Measurements from ENCODE around the gene MTUS2. TPM values are rescaled to one million over a fixed set of nuclear protein-coding genes. Genes with fewer than 3 reads are reported as not detected.

MTUS2 gene
- total RNA-seq, 1 donor from 2014 or later: 8.9 TPM

DNA sequence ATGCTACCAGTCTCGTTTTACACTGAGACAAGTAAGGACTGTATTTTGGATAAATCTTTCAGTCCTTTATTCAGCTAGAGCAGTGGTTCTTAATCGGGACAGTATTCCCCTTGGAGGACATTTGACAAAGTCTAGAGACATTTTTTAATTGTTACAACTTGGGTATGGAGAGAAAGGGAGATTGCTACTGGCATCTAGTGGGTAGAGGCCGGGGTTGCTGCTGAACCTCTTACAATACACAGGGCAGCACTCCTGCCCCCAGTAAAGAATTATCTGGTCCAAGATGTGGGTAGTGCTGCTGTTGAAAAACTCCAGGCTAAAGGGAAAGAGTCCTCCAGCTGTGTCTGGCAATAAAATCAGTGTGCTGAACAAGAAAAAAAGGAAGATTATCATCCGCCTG, 440.5 kb downstream of the MTUS2 start:
- TF ChIP-seq, protein P1, sequence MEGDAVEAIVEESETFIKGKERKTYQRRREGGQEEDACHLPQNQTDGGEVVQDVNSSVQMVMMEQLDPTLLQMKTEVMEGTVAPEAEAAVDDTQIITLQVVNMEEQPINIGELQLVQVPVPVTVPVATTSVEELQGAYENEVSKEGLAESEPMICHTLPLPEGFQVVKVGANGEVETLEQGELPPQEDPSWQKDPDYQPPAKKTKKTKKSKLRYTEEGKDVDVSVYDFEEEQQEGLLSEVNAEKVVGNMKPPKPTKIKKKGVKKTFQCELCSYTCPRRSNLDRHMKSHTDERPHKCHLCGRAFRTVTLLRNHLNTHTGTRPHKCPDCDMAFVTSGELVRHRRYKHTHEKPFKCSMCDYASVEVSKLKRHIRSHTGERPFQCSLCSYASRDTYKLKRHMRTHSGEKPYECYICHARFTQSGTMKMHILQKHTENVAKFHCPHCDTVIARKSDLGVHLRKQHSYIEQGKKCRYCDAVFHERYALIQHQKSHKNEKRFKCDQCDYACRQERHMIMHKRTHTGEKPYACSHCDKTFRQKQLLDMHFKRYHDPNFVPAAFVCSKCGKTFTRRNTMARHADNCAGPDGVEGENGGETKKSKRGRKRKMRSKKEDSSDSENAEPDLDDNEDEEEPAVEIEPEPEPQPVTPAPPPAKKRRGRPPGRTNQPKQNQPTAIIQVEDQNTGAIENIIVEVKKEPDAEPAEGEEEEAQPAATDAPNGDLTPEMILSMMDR (IDR thresholded peaks at IDR 0.05): peak in 2 of 3 experiments; percentile 49 to 53
- no peaks in the 10 kb centered on the region for H3K36me3 ChIP-seq
- DNase-seq (ENCODE audit: low spot score in 2 of 2): peak in 1 of 2 donors; percentile 66
- H3K27me3 ChIP-seq: no peaks in the 10 kb centered on the region
- no peak overlapping the region for H3K27ac ChIP-seq
- H3K4me1 ChIP-seq: no peaks in the 10 kb centered on the region
- H3K4me3 ChIP-seq: no peak overlapping the region
- intact Hi-C loops (cut with DNase I): loop anchor here (1.0 kb wide), 1 partner anchor 441 kb away; no protein-coding TSS in a partner anchor
- H3K9me3 ChIP-seq: peaks cover 0 to 3% of the 10 kb centered on the region in 2 donors

DNA sequence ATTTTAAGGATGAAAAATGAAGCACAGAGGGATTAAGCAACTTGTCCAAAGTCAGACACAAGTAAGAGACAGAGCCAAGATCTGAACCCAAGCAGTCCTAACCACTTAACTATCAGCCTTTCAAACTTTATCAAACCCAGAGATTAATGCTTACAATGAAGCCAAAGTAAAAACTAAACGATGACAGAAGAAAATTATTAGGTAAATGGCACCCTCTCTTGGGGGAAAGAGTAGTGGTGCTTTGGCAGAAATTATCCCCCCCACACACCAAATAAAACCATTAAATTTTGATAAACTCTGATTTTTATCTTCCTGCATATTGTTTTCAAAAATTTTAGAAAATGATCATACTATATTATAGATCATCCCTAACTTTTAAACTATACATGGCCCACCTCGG, 446.1 kb downstream of the MTUS2 start:
- H3K4me3 ChIP-seq: no peak overlapping the region
- no peaks in the 10 kb centered on the region for H3K27me3 ChIP-seq
- peaks cover 0 to 3% of the 10 kb centered on the region in 2 donors for H3K9me3 ChIP-seq
- H3K27ac ChIP-seq: no peak overlapping the region
- no peak for DNase-seq (ENCODE audit: low spot score in 2 of 2)
- TF ChIP-seq, protein P1 (IDR thresholded peaks at IDR 0.05): peak in 1 of 3 experiments; percentile 19
- H3K4me1 ChIP-seq: no peaks in the 10 kb centered on the region
- intact Hi-C loops (cut with DNase I): no loop called here
- no peaks in the 10 kb centered on the region for H3K36me3 ChIP-seq

DNA sequence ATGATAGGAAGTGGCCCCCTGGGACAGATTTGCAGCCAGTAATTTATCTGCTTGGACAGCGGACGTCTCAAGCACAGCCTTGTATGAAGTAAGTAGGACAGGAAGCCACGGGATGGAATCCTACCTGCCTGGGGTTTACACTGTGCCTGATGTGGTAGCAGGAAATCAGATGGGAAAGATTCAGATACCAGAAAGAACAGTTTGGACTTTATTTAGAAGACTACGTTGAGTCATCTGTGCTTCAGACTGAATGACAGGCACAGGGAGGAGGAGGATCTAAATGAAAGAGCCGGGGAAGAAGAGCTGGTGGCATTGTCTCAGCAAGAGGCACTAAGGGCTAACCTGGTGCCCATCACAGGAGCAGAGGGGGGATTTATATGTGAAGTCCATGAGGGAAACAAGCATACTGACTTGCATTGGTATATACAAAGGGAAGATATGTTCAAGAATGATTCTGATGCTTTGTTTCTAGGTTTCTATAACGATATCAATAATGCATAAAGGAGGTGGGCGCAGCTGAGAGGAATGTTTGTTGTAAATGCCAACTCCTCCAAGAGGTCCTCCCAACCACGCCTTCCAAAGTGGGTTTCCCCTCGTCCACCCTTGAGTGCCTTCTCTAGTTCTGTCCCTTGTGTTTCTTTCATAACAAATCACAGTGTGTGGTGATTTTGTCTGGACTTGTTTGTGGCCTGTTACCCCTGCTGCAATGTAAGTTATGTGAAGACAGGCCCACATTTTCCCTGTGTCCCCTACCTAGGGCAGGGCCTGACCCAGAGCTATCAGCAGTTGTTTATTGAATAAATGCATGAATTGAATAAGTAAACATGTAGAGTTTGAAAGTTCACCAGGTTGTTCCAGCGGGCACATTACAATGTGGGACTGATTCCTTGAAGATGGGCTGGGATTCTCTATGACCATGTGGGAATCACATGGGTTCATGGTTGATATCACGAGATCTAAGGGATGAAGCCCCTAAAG, 446.9 kb downstream of the MTUS2 start:
- no peak overlapping the region for H3K27ac ChIP-seq
- no peak overlapping the region for H3K4me3 ChIP-seq
- no peaks in the 10 kb centered on the region for H3K27me3 ChIP-seq
- TF ChIP-seq, protein P1 (IDR thresholded peaks at IDR 0.05): no peak
- no peaks in the 10 kb centered on the region for H3K4me1 ChIP-seq
- DNase-seq (ENCODE audit: low spot score in 2 of 2): no peak
- H3K9me3 ChIP-seq: peaks cover 0 to 3% of the 10 kb centered on the region in 2 donors
- intact Hi-C loops (cut with DNase I): no loop called here
- no peaks in the 10 kb centered on the region for H3K36me3 ChIP-seq

DNA sequence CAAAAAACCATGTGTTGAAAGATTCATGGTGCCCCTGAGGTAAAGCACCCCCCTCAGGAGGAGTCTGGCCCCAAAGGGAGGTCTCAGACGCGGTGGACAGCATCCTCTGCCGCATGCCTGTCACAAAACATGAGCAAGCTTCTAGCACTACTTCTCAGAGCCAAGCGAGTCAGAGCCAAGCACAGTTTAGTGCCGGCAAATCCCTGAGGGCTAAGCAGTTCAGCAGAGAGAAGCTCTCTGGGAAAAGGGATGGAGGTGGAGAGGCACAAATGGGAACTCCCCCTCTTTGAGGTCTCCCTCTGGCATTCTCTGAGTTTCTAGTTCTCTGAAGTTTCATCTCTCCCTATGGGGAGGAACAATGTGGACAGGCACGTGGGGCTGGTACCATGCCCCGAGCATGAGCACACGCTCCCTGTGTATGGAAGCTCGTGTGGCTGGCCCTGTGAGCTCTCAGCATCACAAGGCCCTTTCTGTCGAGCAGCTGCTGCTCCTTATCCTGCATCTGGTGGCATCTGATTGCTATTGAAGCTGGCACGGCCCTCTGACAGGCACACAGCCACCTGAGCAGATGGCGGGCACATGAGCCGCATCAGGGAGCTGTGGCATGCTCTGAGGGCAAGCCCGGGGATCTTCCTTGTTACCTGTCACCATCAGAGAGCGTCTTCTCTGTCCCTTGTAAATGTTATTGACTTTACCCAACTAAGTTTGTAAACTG, 450.3 kb downstream of the MTUS2 start:
- no peak overlapping the region for H3K4me3 ChIP-seq

DNA sequence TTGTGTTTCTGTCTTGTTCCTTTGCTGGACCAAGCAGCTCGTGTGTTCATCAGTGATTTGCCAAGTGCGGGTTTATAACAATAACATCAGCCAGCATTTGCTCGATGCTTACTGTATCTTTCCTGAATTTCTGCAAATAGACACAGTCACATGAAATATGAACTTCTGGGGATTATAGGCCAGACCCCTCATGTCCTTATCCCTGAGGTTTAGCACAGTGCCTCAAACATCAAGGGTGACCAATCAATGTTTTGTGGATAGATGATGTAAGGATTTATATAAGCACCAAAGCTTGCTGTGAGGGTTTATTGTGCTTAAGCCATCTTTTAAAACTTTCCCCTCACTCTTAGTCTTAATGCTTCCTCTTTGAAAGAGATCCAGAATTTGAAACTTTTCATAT, 451.5 kb downstream of the MTUS2 start:
- Histone ChIP-seq H3K9me3 (no peaks in the 10 kb centered on the region), H3K36me3 (no peaks in the 10 kb centered on the region), H3K27ac (peak overlapping the region in 1 of 2 donors; percentile 34), H3K27me3 (no peaks in the 10 kb centered on the region), H3K4me1 (no peaks in the 10 kb centered on the region), H3K4me3 (no peak overlapping the region)
- intact Hi-C loops (cut with DNase I): no loop called here
- TF ChIP-seq, protein P1 (IDR thresholded peaks at IDR 0.05): no peak
- DNase-seq (ENCODE audit: low spot score in 2 of 2): no peak

More for the DNA sequence above, 450.3 kb downstream of the MTUS2 start:
- Histone ChIP-seq H3K4me1 (no peaks in the 10 kb centered on the region), H3K27ac (peak overlapping the region; percentile 16 to 34), H3K9me3 (no peaks in the 10 kb centered on the region), H3K27me3 (no peaks in the 10 kb centered on the region), H3K36me3 (no peaks in the 10 kb centered on the region)
- TF ChIP-seq, protein P1 (IDR thresholded peaks at IDR 0.05): no peak
- intact Hi-C loops (cut with DNase I): no loop called here
- no peak for DNase-seq (ENCODE audit: low spot score in 2 of 2)

Data from ascending aorta (tissue), 2 donors.